Astrocyte of the cerebellum (primary cell): ENCODE data around the gene CSAD.
A peak's percentile ranks its signal among the peaks of the same experiment; 100 is the strongest.

Experiments used
- DNase-seq: peaks from one replicate; pipeline ENCODE4 v3.0.0-alpha.2; 2011; ENCODE audit warnings: low read depth
- H3K4me3 ChIP-seq: 2 replicates; pipeline ENCODE4 v1.5.1; 2011; ENCODE audit warnings: mild to moderate bottlenecking, low read depth, low read length, moderate library complexity
- in situ Hi-C: cut with HindIII; loops from 2 replicates; pipeline ENCODE4 v1.10.0; 2017; ENCODE audit warnings: low sequenced_read_pairs
- TF ChIP-seq, protein P1 (sequence below): IDR thresholded peaks from 2 replicates; pipeline ENCODE4 v1.5.1; 2012; ENCODE audit warnings: low read length, low read depth, moderate library complexity, mild to moderate bottlenecking; ENCODE audit errors: missing control alignments

CSAD gene

DNA sequence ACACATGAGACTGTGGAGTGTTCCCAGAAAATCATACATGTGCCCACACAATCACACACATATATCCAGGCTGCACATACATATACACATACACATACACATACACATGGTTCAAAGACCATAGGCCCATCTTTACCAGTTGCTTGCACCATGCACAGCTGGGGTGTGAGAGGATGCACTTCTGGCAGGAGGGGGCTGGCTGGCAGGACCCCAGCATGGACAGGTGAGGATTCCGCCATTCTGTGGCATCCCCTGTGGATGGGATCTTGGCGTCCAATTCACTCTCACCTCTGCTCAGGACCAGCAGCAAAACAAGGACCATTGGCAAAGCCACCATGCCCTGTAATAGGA, 19.4 kb upstream of the CSAD start:
- in situ Hi-C loops = no loop called here
- TF ChIP-seq, protein P1, sequence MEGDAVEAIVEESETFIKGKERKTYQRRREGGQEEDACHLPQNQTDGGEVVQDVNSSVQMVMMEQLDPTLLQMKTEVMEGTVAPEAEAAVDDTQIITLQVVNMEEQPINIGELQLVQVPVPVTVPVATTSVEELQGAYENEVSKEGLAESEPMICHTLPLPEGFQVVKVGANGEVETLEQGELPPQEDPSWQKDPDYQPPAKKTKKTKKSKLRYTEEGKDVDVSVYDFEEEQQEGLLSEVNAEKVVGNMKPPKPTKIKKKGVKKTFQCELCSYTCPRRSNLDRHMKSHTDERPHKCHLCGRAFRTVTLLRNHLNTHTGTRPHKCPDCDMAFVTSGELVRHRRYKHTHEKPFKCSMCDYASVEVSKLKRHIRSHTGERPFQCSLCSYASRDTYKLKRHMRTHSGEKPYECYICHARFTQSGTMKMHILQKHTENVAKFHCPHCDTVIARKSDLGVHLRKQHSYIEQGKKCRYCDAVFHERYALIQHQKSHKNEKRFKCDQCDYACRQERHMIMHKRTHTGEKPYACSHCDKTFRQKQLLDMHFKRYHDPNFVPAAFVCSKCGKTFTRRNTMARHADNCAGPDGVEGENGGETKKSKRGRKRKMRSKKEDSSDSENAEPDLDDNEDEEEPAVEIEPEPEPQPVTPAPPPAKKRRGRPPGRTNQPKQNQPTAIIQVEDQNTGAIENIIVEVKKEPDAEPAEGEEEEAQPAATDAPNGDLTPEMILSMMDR = no peak
- no peak for DNase-seq
- H3K4me3 ChIP-seq = no peak overlapping the region

DNA sequence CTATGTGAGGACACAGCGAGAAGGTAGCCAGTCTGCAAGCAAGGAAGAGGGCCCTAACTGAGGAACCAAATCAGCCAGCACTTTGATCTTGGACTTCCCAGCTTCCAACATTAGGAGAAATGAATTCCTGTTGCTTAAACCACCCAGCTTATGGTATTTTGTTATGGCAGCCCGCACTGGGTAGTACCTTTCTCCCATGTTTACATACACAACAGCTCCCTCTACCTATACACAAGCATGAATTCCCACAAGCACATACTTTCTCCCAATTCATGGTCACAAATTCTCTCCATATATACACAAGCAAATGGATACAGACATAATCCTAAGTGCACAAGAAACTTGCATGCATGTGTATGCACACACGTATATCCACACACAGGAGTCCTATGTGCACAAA, 19.0 kb upstream of the CSAD start:
- H3K4me3 ChIP-seq = no peak overlapping the region
- DNase-seq = no peak
- TF ChIP-seq, protein P1 = no peak
- in situ Hi-C loops = loop anchor here (10.0 kb wide), 1 partner anchor 125 kb away; the partner anchor contains the start of gene SPRYD3

DNA sequence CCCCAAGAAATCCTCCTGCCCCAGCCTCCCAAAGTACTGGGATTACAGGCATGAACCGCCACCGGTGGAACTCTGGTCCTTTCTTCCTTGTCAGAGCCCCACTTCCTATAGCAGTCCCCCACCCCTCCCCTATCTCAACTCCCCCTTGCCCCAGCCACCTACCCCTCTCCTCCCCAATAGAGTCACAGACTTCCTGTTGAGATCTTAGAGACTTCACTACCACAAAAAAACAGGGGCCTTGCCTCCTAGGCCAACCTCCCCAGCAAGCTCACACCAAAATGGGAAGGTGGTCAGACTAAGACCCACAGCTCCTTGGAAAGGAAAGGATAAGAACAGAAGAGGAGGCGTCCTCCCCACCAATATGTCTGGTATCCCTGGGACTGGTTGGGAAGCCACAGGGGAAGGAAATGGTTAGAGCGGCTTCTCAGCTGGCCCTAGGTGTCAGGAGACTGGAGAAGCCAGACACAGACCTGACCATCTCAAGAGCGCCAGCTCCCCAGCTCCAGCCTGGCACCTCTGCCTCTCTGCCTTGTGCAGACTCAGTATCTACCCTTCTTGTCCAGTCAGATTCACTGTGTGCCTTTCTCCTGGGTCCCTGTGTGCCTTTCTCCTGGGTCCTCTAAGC, 17.9 kb upstream of the CSAD start:
- in situ Hi-C loops = loop anchor here (10.0 kb wide), 1 partner anchor 124 kb away; the partner anchor contains the start of gene SPRYD3
- DNase-seq = no peak
- TF ChIP-seq, protein P1 = no peak
- no peak overlapping the region for H3K4me3 ChIP-seq

DNA sequence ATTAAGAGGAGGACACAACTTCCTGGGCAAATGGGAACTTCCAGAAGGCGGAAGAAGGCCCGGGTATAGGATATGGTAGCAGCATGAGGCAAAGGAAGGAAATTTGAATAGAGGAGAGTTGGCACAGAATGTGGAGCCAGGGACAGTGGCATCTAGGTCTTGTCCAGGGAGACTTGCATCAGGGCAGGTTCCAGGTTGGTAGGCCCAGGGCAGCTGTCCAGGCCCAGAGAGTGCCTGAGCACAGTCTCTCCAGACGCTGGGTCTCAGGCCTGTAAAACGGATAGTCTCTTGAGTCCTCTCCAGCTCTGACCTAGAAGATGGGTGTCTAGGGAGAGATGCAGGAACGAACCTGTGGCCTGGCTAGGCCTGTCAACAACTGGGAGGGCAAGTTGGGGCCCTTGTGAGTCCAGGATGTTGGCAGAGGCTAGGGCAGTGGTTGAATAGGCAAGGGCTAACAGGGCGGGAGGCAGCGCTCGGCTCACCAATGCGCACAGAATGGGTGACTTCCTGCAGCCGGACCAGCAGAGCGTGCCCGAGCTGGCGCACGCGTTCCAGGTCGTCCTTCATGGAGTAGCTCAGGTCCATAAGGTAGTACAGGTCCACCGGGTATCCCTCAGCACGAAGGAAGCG, 16.4 kb upstream of the CSAD start:
- H3K4me3 ChIP-seq = no peak overlapping the region

DNA sequence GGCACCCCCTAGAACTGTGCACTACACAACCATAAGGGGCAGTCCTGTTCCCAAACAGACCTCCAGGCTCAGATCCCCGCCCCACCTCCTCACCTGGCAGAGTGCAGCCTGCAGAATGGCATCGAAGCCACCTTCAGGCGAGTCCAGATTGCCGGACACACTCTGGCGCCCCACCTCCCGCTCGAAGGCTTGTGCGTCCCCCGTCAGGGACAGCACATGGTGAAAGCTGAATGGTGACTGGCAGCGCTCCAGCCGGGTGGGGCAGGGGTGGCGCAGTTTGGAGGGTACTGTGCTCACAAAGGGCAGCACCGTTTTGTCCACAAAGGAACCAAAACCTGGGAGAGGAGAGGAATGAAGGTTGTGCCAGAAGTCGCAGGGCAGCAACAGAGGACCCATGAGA, 15.8 kb upstream of the CSAD start:
- TF ChIP-seq, protein P1 = peak; percentile 1
- H3K4me3 ChIP-seq = no peak overlapping the region
- DNase-seq = no peak
- in situ Hi-C loops = loop anchor here (10.0 kb wide), 1 partner anchor 122 kb away; the partner anchor contains the start of gene SPRYD3

More for the DNA sequence above, 16.4 kb upstream of the CSAD start:
- no peak for DNase-seq
- in situ Hi-C loops = loop anchor here (10.0 kb wide), 1 partner anchor 122 kb away; the partner anchor contains the start of gene SPRYD3
- TF ChIP-seq, protein P1 = no peak

DNA sequence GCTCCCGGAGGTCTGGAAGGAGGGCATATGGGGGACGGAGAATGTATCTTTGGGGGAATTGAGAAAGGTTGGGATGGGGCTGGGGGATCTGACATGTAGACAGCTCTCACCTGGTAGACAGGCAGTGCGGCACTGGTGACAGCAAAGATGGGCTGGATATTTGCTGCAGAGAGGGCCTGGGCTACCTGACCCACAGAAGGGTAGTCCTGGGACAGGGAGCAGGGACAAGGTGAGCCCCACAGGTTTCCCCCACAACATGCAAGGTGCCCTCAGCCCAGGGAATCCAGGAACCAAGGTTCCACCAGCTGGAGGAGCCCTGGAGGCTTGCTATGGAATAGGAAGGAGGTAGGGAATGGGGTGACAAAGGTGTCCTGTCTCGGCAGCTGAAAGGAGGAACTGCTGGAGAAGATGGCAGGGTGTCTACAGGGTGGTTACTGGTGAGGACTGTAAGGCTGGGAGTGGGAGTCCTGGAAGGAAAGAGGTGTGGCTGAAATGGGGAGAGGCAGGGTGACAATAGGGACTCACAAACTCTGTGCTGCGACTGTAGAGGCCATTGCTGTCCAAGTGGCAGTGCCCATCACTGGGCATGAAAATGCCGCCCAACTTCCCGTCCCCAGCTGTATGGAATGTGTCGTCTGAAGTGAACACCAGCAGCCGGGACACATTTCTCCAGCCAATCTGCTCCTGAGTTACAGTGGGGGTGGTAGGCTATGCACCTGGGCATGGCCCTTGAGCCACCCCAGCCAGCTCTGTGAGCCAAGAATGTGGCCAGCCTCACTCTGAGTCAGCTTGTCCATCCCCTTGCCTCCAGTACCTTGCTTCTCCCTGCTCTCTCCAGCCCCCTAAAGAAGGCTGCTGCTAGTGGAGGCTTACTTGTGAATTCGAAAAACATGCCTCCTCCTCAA, 15.0 kb upstream of the CSAD start:
- TF ChIP-seq, protein P1 = peak; percentile 1
- H3K4me3 ChIP-seq = no peak overlapping the region
- in situ Hi-C loops = loop anchor here (10.0 kb wide), 1 partner anchor 121 kb away; the partner anchor contains the start of gene SPRYD3
- no peak for DNase-seq
